ENCODE data around the gene GMDS.
"Not testable (repeated sequence)": the region's sequence is repeated elsewhere in the genome, so short reads cannot be mapped to it uniquely, and the experiment has no call there.

GMDS gene

DNA sequence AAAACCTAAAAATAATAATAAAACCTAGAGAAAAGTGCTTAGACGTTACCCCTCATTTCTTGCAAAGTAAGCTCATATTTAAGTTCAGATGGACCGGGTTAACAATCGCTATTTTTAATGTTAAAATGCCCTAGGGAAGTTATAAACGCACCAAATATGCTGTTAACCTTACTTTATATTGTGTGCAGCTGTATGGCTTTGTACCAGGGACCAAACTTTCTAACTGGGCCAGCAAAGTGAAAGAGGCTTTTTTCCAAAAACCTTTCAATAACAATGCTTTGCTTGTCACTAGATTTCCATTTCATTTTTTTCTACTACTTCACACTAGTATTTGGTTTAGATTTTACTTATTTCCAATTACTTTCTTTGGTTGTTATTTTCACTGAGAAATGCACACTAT is 387.2 kb downstream of the GMDS start:
- DNase-seq (ENCODE audit: low read depth in 2 of 2) = no peak

GRCh38 chr6:1856381-1856780 is 389.0 kb downstream of the GMDS start:
- DNase-seq (ENCODE audit: low read depth in 2 of 2) = no peak

DNA sequence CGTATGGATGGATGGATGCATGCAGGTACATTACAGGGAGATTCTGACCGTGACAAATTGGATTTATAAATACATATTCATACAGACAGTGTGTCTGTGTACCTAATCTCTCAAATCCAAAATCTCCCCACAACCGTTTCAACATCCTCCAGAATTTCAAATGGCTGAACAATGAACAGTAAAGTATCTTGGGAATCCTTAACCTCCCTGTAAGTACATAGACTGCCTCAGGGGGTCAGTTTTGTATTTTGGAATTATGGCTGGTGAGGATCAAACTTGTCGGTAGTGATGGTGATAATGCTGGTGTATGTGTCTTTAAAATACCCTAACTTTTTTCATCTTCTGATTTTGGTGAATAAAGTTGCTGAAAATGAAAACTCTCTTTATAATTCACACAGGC is 389.5 kb downstream of the GMDS start:
- DNase-seq (ENCODE audit: low read depth in 2 of 2) = no peak

- no peak for DNase-seq (ENCODE audit: low read depth in 2 of 2)
Measured at GRCh38 chr6:1854296-1854695, 391.1 kb downstream of the GMDS start.

DNA sequence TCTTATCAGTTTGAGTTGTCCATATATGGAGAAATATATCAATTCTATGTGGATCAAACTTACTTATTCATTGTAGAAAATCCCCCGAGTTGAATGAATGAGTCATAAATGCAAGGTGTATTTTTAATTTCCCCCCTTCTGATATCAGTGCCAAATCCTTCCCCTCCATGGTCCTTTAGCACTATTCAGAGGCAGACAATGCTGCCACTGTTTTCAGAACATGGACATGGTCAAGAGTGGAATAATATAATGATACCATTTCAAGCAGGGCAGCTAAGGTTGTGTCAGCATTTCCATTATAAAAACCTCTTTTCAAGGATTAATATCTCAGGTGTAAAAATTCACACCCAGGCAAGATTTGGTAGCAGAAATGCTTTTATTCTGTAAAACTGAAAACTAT is 391.6 kb downstream of the GMDS start:
- no peak for DNase-seq (ENCODE audit: low read depth in 2 of 2)

- DNase-seq (ENCODE audit: low read depth in 2 of 2) = no peak
Measured at GRCh38 chr6:1851681-1852456, 393.5 kb downstream of the GMDS start.

- no peak for DNase-seq (ENCODE audit: low read depth in 2 of 2)
Measured at GRCh38 chr6:1850840-1851157, 394.6 kb downstream of the GMDS start.

DNA sequence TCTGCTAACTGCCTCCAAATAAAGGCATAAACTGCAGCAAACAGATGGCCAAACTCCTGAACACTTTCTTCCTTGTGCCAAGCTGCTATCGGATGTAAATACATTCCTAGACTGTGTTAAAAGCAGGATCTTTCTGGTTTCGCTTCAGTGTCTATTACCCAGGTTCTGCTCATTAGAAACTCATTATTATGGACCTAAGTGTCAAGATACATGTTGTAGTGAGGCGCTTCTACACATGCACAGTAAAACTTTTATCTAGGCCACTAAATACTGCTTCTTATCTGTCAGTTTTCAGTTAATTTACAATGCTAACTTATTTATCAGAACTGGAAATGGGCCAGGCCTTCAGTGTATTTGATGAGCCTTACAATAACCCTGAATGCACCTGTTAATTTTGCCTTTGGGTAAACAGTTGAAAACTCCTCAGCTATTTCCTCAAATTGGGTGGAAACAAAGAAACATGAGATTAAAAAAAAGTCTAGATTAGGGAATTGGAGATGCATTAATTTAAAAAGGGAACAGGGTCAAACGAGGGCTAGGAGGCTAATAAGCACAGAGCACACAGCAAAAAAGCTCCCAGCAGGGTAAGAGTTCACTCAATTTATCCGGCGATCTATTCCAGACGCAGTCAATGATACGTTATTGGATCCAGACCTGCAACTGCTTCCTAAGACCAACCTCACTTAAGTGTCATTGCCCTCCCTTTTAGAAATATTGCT is 395.1 kb downstream of the GMDS start:
- no peak for DNase-seq (ENCODE audit: low read depth in 2 of 2)

- DNase-seq (ENCODE audit: low read depth in 2 of 2) = no peak
Measured at GRCh38 chr6:1849691-1850090, 395.7 kb downstream of the GMDS start.

GRCh38 chr6:1848752-1849151 is 396.7 kb downstream of the GMDS start:
- no peak for DNase-seq (ENCODE audit: low read depth in 2 of 2)

- no peak for DNase-seq (ENCODE audit: low read depth in 2 of 2)
Measured at GRCh38 chr6:1846611-1847010, 398.8 kb downstream of the GMDS start.

DNA sequence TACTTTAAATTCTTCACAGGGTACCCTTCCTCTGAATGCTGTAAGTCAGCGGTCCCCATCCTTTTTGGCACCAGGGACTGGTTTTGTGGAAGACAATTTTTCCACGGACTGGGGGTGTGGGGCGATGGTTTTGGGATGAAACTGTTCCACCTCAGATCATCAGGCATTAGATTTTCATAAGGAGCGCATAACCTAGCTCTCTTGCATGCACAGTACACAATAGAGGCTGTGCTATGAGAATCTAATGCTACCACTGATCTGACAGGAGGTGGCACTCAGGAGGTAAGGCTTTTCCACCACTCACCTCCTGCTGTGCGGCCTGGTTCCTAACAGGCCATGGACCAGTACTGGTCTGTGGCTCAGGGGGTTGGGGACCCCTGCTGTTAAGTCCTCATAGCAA is 399.9 kb downstream of the GMDS start:
- not testable (repeated sequence) for DNase-seq (ENCODE audit: low read depth in 2 of 2)

GRCh38 chr6:1842334-1842733 is 403.1 kb downstream of the GMDS start:
- DNase-seq (ENCODE audit: low read depth in 2 of 2) = no peak

GRCh38 chr6:1841136-1841535 is 404.3 kb downstream of the GMDS start:
- no peak for DNase-seq (ENCODE audit: low read depth in 2 of 2)

DNA sequence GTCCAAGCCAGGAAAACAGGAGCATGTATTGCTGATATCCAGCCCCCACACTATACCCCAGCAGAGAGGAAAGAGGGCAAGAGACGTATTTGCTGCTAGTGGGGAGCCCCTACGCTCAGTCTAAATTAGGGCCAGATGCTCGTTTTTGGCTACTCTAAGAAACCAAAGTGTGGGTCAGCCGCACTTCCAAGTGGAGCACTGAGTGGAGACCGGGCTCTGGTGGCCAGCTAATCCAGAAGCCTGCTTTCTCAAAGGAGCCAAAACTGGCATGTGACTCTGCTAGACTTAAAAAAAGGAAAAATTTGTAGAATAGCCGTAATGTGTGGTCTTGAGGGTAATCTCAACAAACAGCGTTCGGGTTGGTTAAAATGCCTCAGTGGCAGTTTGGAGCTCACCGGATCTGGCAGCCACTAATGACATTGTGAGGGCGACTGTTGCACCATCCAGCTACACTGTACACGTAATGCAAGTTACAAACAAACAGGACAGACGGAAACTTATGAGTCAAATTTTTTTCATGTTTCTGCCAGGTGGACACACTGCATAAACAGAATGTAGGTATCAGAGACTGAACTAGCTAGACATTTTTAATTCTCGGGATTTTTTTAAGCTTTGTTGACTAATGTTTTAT is 404.8 kb downstream of the GMDS start:
- DNase-seq (ENCODE audit: low read depth in 2 of 2) = no peak

- DNase-seq (ENCODE audit: low read depth in 2 of 2) = no peak
Measured at GRCh38 chr6:1839361-1839760, 406.0 kb downstream of the GMDS start.

DNA sequence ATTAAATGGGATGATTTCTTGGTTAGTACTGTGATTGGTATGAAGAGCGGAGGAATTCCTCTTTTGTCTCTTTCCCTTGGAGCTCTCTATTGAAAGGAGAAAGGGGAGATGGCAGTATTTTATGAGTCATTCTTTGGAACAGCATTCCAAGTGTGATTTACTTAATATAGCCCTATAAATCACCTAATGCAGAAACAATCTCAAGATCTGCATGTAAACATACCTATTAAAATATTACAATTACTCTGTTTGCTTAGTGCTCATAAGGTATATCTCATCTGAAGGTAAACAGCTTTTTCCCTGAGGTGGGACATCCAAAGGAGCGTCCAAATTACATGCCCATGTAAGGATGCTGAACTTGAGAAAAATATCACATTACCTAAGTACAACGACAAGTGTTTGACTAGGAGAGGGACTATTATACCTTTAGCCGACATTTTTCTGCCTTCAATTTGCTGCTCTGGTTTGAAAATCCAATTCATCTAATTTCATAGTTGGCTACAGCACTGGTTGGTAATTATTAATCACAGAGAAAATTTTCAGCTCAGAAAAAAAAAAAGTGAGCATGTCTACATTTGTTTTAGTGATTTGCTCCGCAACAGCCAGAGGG is 406.7 kb downstream of the GMDS start:
- DNase-seq (ENCODE audit: low read depth in 2 of 2) = no peak

GRCh38 chr6:1837826-1838225 is 407.6 kb downstream of the GMDS start:
- DNase-seq (ENCODE audit: low read depth in 2 of 2) = no peak

GRCh38 chr6:1836690-1837089 is 408.7 kb downstream of the GMDS start:
- no peak for DNase-seq (ENCODE audit: low read depth in 2 of 2)

- DNase-seq (ENCODE audit: low read depth in 2 of 2) = no peak
Measured at GRCh38 chr6:1834646-1835516, 410.5 kb downstream of the GMDS start.

DNA sequence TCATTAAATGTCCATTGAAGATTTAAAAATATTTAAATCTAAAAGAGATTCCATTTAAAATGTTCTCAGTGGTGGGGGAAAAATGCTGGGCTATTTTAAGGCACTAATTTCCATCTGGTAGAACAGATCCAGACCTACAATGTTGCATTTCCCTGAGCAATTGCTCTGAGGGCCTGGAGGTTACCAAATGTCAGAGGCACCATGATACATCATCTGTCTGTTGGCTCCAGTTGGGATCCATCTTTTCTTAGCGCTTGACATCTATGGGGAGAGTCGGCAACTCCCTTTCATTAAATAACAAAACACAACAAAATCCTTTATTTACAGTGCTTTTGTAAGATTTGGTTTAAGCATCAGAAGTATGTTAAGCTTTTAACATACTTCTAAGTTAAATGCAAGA is 411.2 kb downstream of the GMDS start:
- no peak for DNase-seq (ENCODE audit: low read depth in 2 of 2)
